Measurements from ENCODE around the gene CLK3. TPM values are rescaled to one million over a fixed set of nuclear protein-coding genes. Genes with fewer than 3 reads are reported as not detected.
"Not testable (repeated sequence)": the region's sequence is repeated elsewhere in the genome, so short reads cannot be mapped to it uniquely, and the experiment has no call there.

Gene CLK3
- total RNA-seq, 1 donor from 2014 or later: 24.0 TPM

GRCh38 chr15:74626752-74627692, 11.4 kb downstream of the CLK3 start:
- H3K27me3 ChIP-seq (ENCODE audit: control insufficient read depth in 3 of 3, insufficient read depth in 3 of 3, low read length in 3 of 3): no peaks in the 10 kb centered on the region
- no peaks in the 10 kb centered on the region for H3K9me3 ChIP-seq (ENCODE audit: control insufficient read depth in 3 of 3, low read length in 3 of 3)
- no peak overlapping the region for H3K9ac ChIP-seq (ENCODE audit: low read depth in 1 of 3, low read length in 3 of 3)
- H3K36me3 ChIP-seq (ENCODE audit: control insufficient read depth in 3 of 3, insufficient read depth in 3 of 3, low read length in 3 of 3): peaks cover 91 to 97% (median 92%) of the 10 kb centered on the region in 3 donors
- H3K4me1 ChIP-seq (ENCODE audit: control insufficient read depth in 3 of 3, insufficient read depth in 3 of 3, low read length in 3 of 3): peaks cover 0 to 3% (median 0%) of the 10 kb centered on the region in 3 donors
- no peak overlapping the region for H3K4me3 ChIP-seq (ENCODE audit: low read length in 3 of 3)
- H3K27ac ChIP-seq (ENCODE audit: low read depth, low read length): no peak overlapping the region

GRCh38 chr15:74627766-74628165, 12.1 kb downstream of the CLK3 start:
- Histone ChIP-seq H3K36me3 (ENCODE audit: control insufficient read depth in 3 of 3, insufficient read depth in 3 of 3, low read length in 3 of 3) (peaks cover 90 to 96% (median 92%) of the 10 kb centered on the region in 3 donors), H3K9ac (ENCODE audit: low read depth in 1 of 3, low read length in 3 of 3) (no peak overlapping the region), H3K4me3 (ENCODE audit: low read length in 3 of 3) (no peak overlapping the region), H3K27ac (ENCODE audit: low read depth, low read length) (no peak overlapping the region), H3K9me3 (ENCODE audit: control insufficient read depth in 3 of 3, low read length in 3 of 3) (no peaks in the 10 kb centered on the region), H3K27me3 (ENCODE audit: control insufficient read depth in 3 of 3, insufficient read depth in 3 of 3, low read length in 3 of 3) (no peaks in the 10 kb centered on the region), H3K4me1 (ENCODE audit: control insufficient read depth in 3 of 3, insufficient read depth in 3 of 3, low read length in 3 of 3) (peaks cover 0 to under 1% (median 0%) of the 10 kb centered on the region in 3 donors)

GRCh38 chr15:74628199-74628598, 12.6 kb downstream of the CLK3 start:
- no peak overlapping the region for H3K27ac ChIP-seq (ENCODE audit: low read depth, low read length)
- H3K36me3 ChIP-seq (ENCODE audit: control insufficient read depth in 3 of 3, insufficient read depth in 3 of 3, low read length in 3 of 3): peaks cover 90 to 95% (median 92%) of the 10 kb centered on the region in 3 donors
- no peaks in the 10 kb centered on the region for H3K9me3 ChIP-seq (ENCODE audit: control insufficient read depth in 3 of 3, low read length in 3 of 3)
- H3K4me3 ChIP-seq (ENCODE audit: low read length in 3 of 3): no peak overlapping the region
- H3K9ac ChIP-seq (ENCODE audit: low read depth in 1 of 3, low read length in 3 of 3): no peak overlapping the region
- no peaks in the 10 kb centered on the region for H3K27me3 ChIP-seq (ENCODE audit: control insufficient read depth in 3 of 3, insufficient read depth in 3 of 3, low read length in 3 of 3)
- H3K4me1 ChIP-seq (ENCODE audit: control insufficient read depth in 3 of 3, insufficient read depth in 3 of 3, low read length in 3 of 3): no peaks in the 10 kb centered on the region

- H3K4me1 ChIP-seq (ENCODE audit: control insufficient read depth in 3 of 3, insufficient read depth in 3 of 3, low read length in 3 of 3): no peaks in the 10 kb centered on the region
- H3K27ac ChIP-seq (ENCODE audit: low read depth, low read length): no peak overlapping the region
- H3K27me3 ChIP-seq (ENCODE audit: control insufficient read depth in 3 of 3, insufficient read depth in 3 of 3, low read length in 3 of 3): no peaks in the 10 kb centered on the region
- H3K9me3 ChIP-seq (ENCODE audit: control insufficient read depth in 3 of 3, low read length in 3 of 3): no peaks in the 10 kb centered on the region
- H3K4me3 ChIP-seq (ENCODE audit: low read length in 3 of 3): no peak overlapping the region
- no peak overlapping the region for H3K9ac ChIP-seq (ENCODE audit: low read depth in 1 of 3, low read length in 3 of 3)
- H3K36me3 ChIP-seq (ENCODE audit: control insufficient read depth in 3 of 3, insufficient read depth in 3 of 3, low read length in 3 of 3): peaks cover 89 to 90% (median 89%) of the 10 kb centered on the region in 3 donors
Measured at GRCh38 chr15:74628949-74629348, 13.3 kb downstream of the CLK3 start.

- H3K4me3 ChIP-seq (ENCODE audit: low read length in 3 of 3); H3K9me3 ChIP-seq (ENCODE audit: control insufficient read depth in 3 of 3, low read length in 3 of 3); H3K4me1 ChIP-seq (ENCODE audit: control insufficient read depth in 3 of 3, insufficient read depth in 3 of 3, low read length in 3 of 3); H3K27me3 ChIP-seq (ENCODE audit: control insufficient read depth in 3 of 3, insufficient read depth in 3 of 3, low read length in 3 of 3); H3K9ac ChIP-seq (ENCODE audit: low read depth in 1 of 3, low read length in 3 of 3); H3K27ac ChIP-seq (ENCODE audit: low read depth, low read length): not testable (repeated sequence)
- H3K36me3 ChIP-seq (ENCODE audit: control insufficient read depth in 3 of 3, insufficient read depth in 3 of 3, low read length in 3 of 3): peaks cover 83 to 89% (median 89%) of the 10 kb centered on the region in 3 donors
Measured at GRCh38 chr15:74629696-74630095, 14.1 kb downstream of the CLK3 start.

GRCh38 chr15:74630284-74631086, 14.8 kb downstream of the CLK3 start:
- Histone ChIP-seq H3K27ac (ENCODE audit: low read depth, low read length) (no peak overlapping the region), H3K9ac (ENCODE audit: low read depth in 1 of 3, low read length in 3 of 3) (no peak overlapping the region), H3K4me1 (ENCODE audit: control insufficient read depth in 3 of 3, insufficient read depth in 3 of 3, low read length in 3 of 3) (no peaks in the 10 kb centered on the region), H3K9me3 (ENCODE audit: control insufficient read depth in 3 of 3, low read length in 3 of 3) (no peaks in the 10 kb centered on the region), H3K27me3 (ENCODE audit: control insufficient read depth in 3 of 3, insufficient read depth in 3 of 3, low read length in 3 of 3) (no peaks in the 10 kb centered on the region), H3K4me3 (ENCODE audit: low read length in 3 of 3) (no peak overlapping the region), H3K36me3 (ENCODE audit: control insufficient read depth in 3 of 3, insufficient read depth in 3 of 3, low read length in 3 of 3) (peaks cover 79 to 89% (median 89%) of the 10 kb centered on the region in 3 donors)

- H3K27ac ChIP-seq (ENCODE audit: low read depth, low read length): no peak overlapping the region
- H3K36me3 ChIP-seq (ENCODE audit: control insufficient read depth in 3 of 3, insufficient read depth in 3 of 3, low read length in 3 of 3): peaks cover 79 to 89% (median 89%) of the 10 kb centered on the region in 3 donors
- H3K4me3 ChIP-seq (ENCODE audit: low read length in 3 of 3): no peak overlapping the region
- no peaks in the 10 kb centered on the region for H3K4me1 ChIP-seq (ENCODE audit: control insufficient read depth in 3 of 3, insufficient read depth in 3 of 3, low read length in 3 of 3)
- H3K27me3 ChIP-seq (ENCODE audit: control insufficient read depth in 3 of 3, insufficient read depth in 3 of 3, low read length in 3 of 3): no peaks in the 10 kb centered on the region
- no peaks in the 10 kb centered on the region for H3K9me3 ChIP-seq (ENCODE audit: control insufficient read depth in 3 of 3, low read length in 3 of 3)
- no peak overlapping the region for H3K9ac ChIP-seq (ENCODE audit: low read depth in 1 of 3, low read length in 3 of 3)
Measured at GRCh38 chr15:74631087-74631385, 15.4 kb downstream of the CLK3 start.

- no peak overlapping the region for H3K9ac ChIP-seq (ENCODE audit: low read depth in 1 of 3, low read length in 3 of 3)
- H3K4me1 ChIP-seq (ENCODE audit: control insufficient read depth in 3 of 3, insufficient read depth in 3 of 3, low read length in 3 of 3): no peaks in the 10 kb centered on the region
- H3K27me3 ChIP-seq (ENCODE audit: control insufficient read depth in 3 of 3, insufficient read depth in 3 of 3, low read length in 3 of 3): no peaks in the 10 kb centered on the region
- H3K36me3 ChIP-seq (ENCODE audit: control insufficient read depth in 3 of 3, insufficient read depth in 3 of 3, low read length in 3 of 3): peaks cover 79 to 89% (median 89%) of the 10 kb centered on the region in 3 donors
- H3K4me3 ChIP-seq (ENCODE audit: low read length in 3 of 3): no peak overlapping the region
- no peaks in the 10 kb centered on the region for H3K9me3 ChIP-seq (ENCODE audit: control insufficient read depth in 3 of 3, low read length in 3 of 3)
- no peak overlapping the region for H3K27ac ChIP-seq (ENCODE audit: low read depth, low read length)
Measured at GRCh38 chr15:74631408-74631807, 15.8 kb downstream of the CLK3 start.

- Histone ChIP-seq H3K36me3 (ENCODE audit: control insufficient read depth in 3 of 3, insufficient read depth in 3 of 3, low read length in 3 of 3) (peaks cover 79 to 89% (median 88%) of the 10 kb centered on the region in 3 donors), H3K9me3 (ENCODE audit: control insufficient read depth in 3 of 3, low read length in 3 of 3) (no peaks in the 10 kb centered on the region), H3K9ac (ENCODE audit: low read depth in 1 of 3, low read length in 3 of 3) (no peak overlapping the region), H3K4me1 (ENCODE audit: control insufficient read depth in 3 of 3, insufficient read depth in 3 of 3, low read length in 3 of 3) (no peaks in the 10 kb centered on the region), H3K27me3 (ENCODE audit: control insufficient read depth in 3 of 3, insufficient read depth in 3 of 3, low read length in 3 of 3) (no peaks in the 10 kb centered on the region), H3K27ac (ENCODE audit: low read depth, low read length) (no peak overlapping the region), H3K4me3 (ENCODE audit: low read length in 3 of 3) (no peak overlapping the region)
Measured at GRCh38 chr15:74631935-74632560, 16.4 kb downstream of the CLK3 start.
